Right cardiac atrium (tissue), 5 donors: ENCODE data around the gene UQCRHL. TPM values are rescaled to one million over a fixed set of nuclear protein-coding genes. Genes with fewer than 3 reads are reported as not detected.
A peak's percentile ranks its signal among the peaks of the same experiment; 100 is the strongest.

Source experiments
- ATAC-seq, 2 donors: fragments of 200-7000 bp; cut with Tn5 transposase; one replicate each; pipeline versions ENCODE4 v1.8.0 to v1.9.1; 2020; ENCODE audit warnings: moderate library complexity in 2 of 2, mild to moderate bottlenecking in 1 of 2
- DNase-seq, 3 donors: peaks; one replicate each; pipeline ENCODE4 v3.0.0-alpha.2; 2020
- H3K27ac ChIP-seq: one replicate; pipeline ENCODE4 v1.5.1; 2013; ENCODE audit warnings: mild to moderate bottlenecking, low read length, control low read depth, moderate library complexity
- H3K27me3 ChIP-seq: one replicate; pipeline ENCODE4 v1.6.1; 2013; ENCODE audit not compliant: control insufficient read depth, insufficient read depth
- H3K4me1 ChIP-seq: one replicate; pipeline ENCODE4 v1.6.1; 2013; ENCODE audit warnings: low read length; ENCODE audit not compliant: control insufficient read depth, insufficient read depth
- H3K4me3 ChIP-seq: one replicate; pipeline ENCODE4 v1.5.1; 2013; ENCODE audit warnings: low read length, control low read depth
- H3K9me3 ChIP-seq: one replicate; pipeline ENCODE4 v1.6.1; 2013; ENCODE audit warnings: low read length; ENCODE audit not compliant: control insufficient read depth
- WGBS: extraction: QIAGEN DNeasy Blood & Tissue Kit; methylation state at CpG from one replicate; pipeline ENCODE4 v1.1.7; 2013; 5-methylcytosine and 5-hydroxymethylcytosine counted together
- intact Hi-C, 4 donors: fragments of 100-400 bp; cut with DNase I; formaldehyde crosslinking; loops; one replicate each; pipeline versions ENCODE4 v1.11.0 to v1.14.0; 2022 to 2023
- polyA plus RNA-seq: library from polyadenylated mRNA; stranded (reverse); fragments of 200-250 nt; gene quantifications from one replicate; pipeline ENCODE4 v1.2.3, GENCODE V29; 2013
- total RNA-seq, 4 donors: library from RNA; stranded (reverse); fragmentation: NEBNext Ultra II Directional; extraction: Animal tissue kit (Norgen Biotek cat#: 25700); gene quantifications; one replicate each; pipeline ENCODE4 v1.2.1, GENCODE V29; 2021
- donor health status: healthy with polysubstance abuse.
- donor health status: DM: no; HTN: yes; CAD: no.
- donor health status: DM: no; HTN: no; CAD: no.
- donor health status: DM: no; HTN: yes; CAD: no; lungs with severe emphysema.
- donor health status: DM: yes; HTN: yes; CAD: no.

UQCRHL gene
- total and polyA plus RNA-seq, 5 donors: 3.3 to 11.7 (median 3.6) TPM

- peak in 1 of 3 donors; percentile 48 for DNase-seq
- H3K4me1 ChIP-seq: no peaks in the 10 kb centered on the region
- H3K27me3 ChIP-seq: no peaks in the 10 kb centered on the region
- ATAC-seq: peak; percentile 23 to 71
- no peak overlapping the region for H3K4me3 ChIP-seq
- intact Hi-C loops: loop anchor here in 1 of 4 donors (10.0 kb wide), 1 partner anchor 185 kb away; no protein-coding TSS in a partner anchor
- no peaks in the 10 kb centered on the region for H3K9me3 ChIP-seq
- H3K27ac ChIP-seq: peak overlapping the region; percentile 27
- WGBS: 44% methylated on average over 1 of the region's 1 CpG
These were observed 2.6 kb upstream of the UQCRHL start for GRCh38 chr1:15810073-15810472.

- intact Hi-C loops: no loop called here
- DNase-seq (peak in 1 of 3 donors; percentile 0), ATAC-seq (no peak)
- Histone ChIP-seq H3K9me3 (no peaks in the 10 kb centered on the region), H3K4me1 (no peaks in the 10 kb centered on the region), H3K4me3 (no peak overlapping the region), H3K27ac (no peak overlapping the region), H3K27me3 (no peaks in the 10 kb centered on the region)
- WGBS: 91% methylated on average over 1 of the region's 1 CpG
These were observed 1.5 kb upstream of the UQCRHL start for GRCh38 chr1:15808955-15809354.

- 91% methylated on average over 10 of the region's 10 CpGs for WGBS
- H3K9me3 ChIP-seq: no peaks in the 10 kb centered on the region
- no peak for ATAC-seq
- no peak overlapping the region for H3K27ac ChIP-seq
- H3K27me3 ChIP-seq: no peaks in the 10 kb centered on the region
- intact Hi-C loops: no loop called here
- H3K4me3 ChIP-seq: no peak overlapping the region
- peak in 1 of 3 donors; percentile 5 for DNase-seq
- no peaks in the 10 kb centered on the region for H3K4me1 ChIP-seq
These were observed 328 bp downstream of the UQCRHL start for GRCh38 chr1:15807121-15807520.

GRCh38 chr1:15804060-15804459 is 3.4 kb downstream of the UQCRHL start:
- Histone ChIP-seq H3K27ac (no peak overlapping the region), H3K9me3 (no peaks in the 10 kb centered on the region), H3K27me3 (no peaks in the 10 kb centered on the region), H3K4me3 (no peak overlapping the region), H3K4me1 (peaks cover 7% of the 10 kb centered on the region)
- ATAC-seq (no peak), DNase-seq (peak in 1 of 3 donors; percentile 38)
- intact Hi-C loops: loop anchor here in 2 of 4 donors (5.0 kb wide), 1 partner anchor 188 kb away; no protein-coding TSS in a partner anchor
- 74% methylated on average over 8 of the region's 8 CpGs for WGBS

- H3K4me3 ChIP-seq: no peak overlapping the region
- no peaks in the 10 kb centered on the region for H3K27me3 ChIP-seq
- DNase-seq: peak in 1 of 3 donors; percentile 52
- no peaks in the 10 kb centered on the region for H3K9me3 ChIP-seq
- ATAC-seq: no peak
- H3K27ac ChIP-seq: no peak overlapping the region
- 26% methylated on average over 4 of the region's 4 CpGs for WGBS
- H3K4me1 ChIP-seq: peaks cover 7% of the 10 kb centered on the region
- intact Hi-C loops: loop anchor here in 2 of 4 donors (5.0 kb wide), 1 partner anchor 189 kb away; no protein-coding TSS in a partner anchor
These were observed 4.1 kb downstream of the UQCRHL start for GRCh38 chr1:15803380-15803779.

- H3K9me3 ChIP-seq: no peaks in the 10 kb centered on the region
- intact Hi-C loops: loop anchor here in 2 of 4 donors (5.0 kb wide), 1 partner anchor 190 kb away; no protein-coding TSS in a partner anchor
- H3K27me3 ChIP-seq: no peaks in the 10 kb centered on the region
- H3K4me1 ChIP-seq: peaks cover 7% of the 10 kb centered on the region
- no peak for ATAC-seq
- WGBS: 76% methylated on average over 17 of the region's 17 CpGs
- peak in 1 of 3 donors; percentile 26 for DNase-seq
- H3K27ac ChIP-seq: no peak overlapping the region
- no peak overlapping the region for H3K4me3 ChIP-seq
These were observed 5.0 kb downstream of the UQCRHL start for GRCh38 chr1:15802234-15802965.

- Histone ChIP-seq H3K27me3 (no peaks in the 10 kb centered on the region), H3K4me1 (peaks cover 9% of the 10 kb centered on the region), H3K4me3 (no peak overlapping the region), H3K9me3 (no peaks in the 10 kb centered on the region), H3K27ac (peak overlapping the region; percentile 14)
- peak; percentile 67 to 68 (median 67) for DNase-seq
- WGBS: 46% methylated on average over 22 of the region's 22 CpGs
- ATAC-seq: peak; percentile 59 to 72
- intact Hi-C loops: loop anchor here in 2 of 4 donors (5.0 kb wide), 1 partner anchor 192 kb away; no protein-coding TSS in a partner anchor
These were observed 7.3 kb downstream of the UQCRHL start for GRCh38 chr1:15799928-15800835.

- Histone ChIP-seq H3K27ac (peak overlapping the region; percentile 75), H3K4me3 (no peak overlapping the region), H3K9me3 (no peaks in the 10 kb centered on the region), H3K4me1 (peaks cover 9% of the 10 kb centered on the region), H3K27me3 (no peaks in the 10 kb centered on the region)
- WGBS: 41% methylated on average over 9 of the region's 9 CpGs
- ATAC-seq: peak; percentile 88 to 89
- intact Hi-C loops: no loop called here
- DNase-seq: peak; percentile 76 to 84 (median 83)
These were observed 8.2 kb downstream of the UQCRHL start for GRCh38 chr1:15799004-15799867.

- DNase-seq (peak in 1 of 3 donors; percentile 7), ATAC-seq (no peak)
- Histone ChIP-seq H3K27ac (no peak overlapping the region), H3K9me3 (no peaks in the 10 kb centered on the region), H3K27me3 (no peaks in the 10 kb centered on the region), H3K4me3 (no peak overlapping the region), H3K4me1 (peaks cover 9% of the 10 kb centered on the region)
- 89% methylated on average over 14 of the region's 14 CpGs for WGBS
- intact Hi-C loops: no loop called here
These were observed 9.6 kb downstream of the UQCRHL start for GRCh38 chr1:15797614-15798390.

GRCh38 chr1:15796086-15796462 is 11.4 kb downstream of the UQCRHL start:
- Histone ChIP-seq H3K27ac (no peak overlapping the region), H3K4me1 (peaks cover 9% of the 10 kb centered on the region), H3K27me3 (no peaks in the 10 kb centered on the region), H3K4me3 (no peak overlapping the region), H3K9me3 (no peaks in the 10 kb centered on the region)
- 94% methylated on average over 2 of the region's 2 CpGs for WGBS
- no peak for ATAC-seq
- DNase-seq: no peak
- intact Hi-C loops: no loop called here
